Natural killer cell (primary cell): ENCODE results near the gene CLASP1. TPM values are rescaled to one million over a fixed set of nuclear protein-coding genes. Genes with fewer than 3 reads are reported as not detected.
"Not testable (repeated sequence)": the region's sequence is repeated elsewhere in the genome, so short reads cannot be mapped to it uniquely, and the experiment has no call there.

Experiments
- ATAC-seq, 3 donors: fragments of 150-1000 bp in 2 of 3; fragments of 200-7000 bp in 1 of 3; cut with Tn5 transposase; 1 replicate in 1 of 3; 2 replicates in 2 of 3; pipeline ENCODE4 v1.10.0; 2021; ENCODE audit warnings: mild to moderate bottlenecking in 2 of 3, moderate library complexity in 2 of 3
- DNase-seq, 2 donors: peaks; one replicate each; pipeline versions ENCODE4 v3.0.0 to v3.0.0-alpha.2; 2013 to 2021; ENCODE audit warnings: mixed read lengths in 1 of 2
- H3K27ac ChIP-seq: one replicate; pipeline ENCODE4 v1.5.1; 2013; ENCODE audit warnings: mild to moderate bottlenecking, low read length
- H3K27me3 ChIP-seq: one replicate; pipeline ENCODE4 v1.6.1; 2013; ENCODE audit warnings: low read length; ENCODE audit not compliant: control insufficient read depth, insufficient read depth
- H3K36me3 ChIP-seq: one replicate; pipeline ENCODE4 v1.6.1; 2013; ENCODE audit warnings: low read length; ENCODE audit not compliant: control insufficient read depth, insufficient read depth
- H3K4me1 ChIP-seq: one replicate; pipeline ENCODE4 v1.6.1; 2013; ENCODE audit warnings: low read length; ENCODE audit not compliant: control insufficient read depth, insufficient read depth
- H3K4me3 ChIP-seq: one replicate; pipeline ENCODE4 v1.5.1; 2013; ENCODE audit warnings: low read length
- H3K9me3 ChIP-seq: one replicate; pipeline ENCODE4 v1.6.1; 2013; ENCODE audit warnings: low read length; ENCODE audit not compliant: control insufficient read depth, insufficient read depth
- H3K27ac Mint-ChIP-seq, 2 donors: one replicate each; pipeline ENCODE4 v1.8.0; 2022; ENCODE audit warnings: mild to moderate bottlenecking in 2 of 2, mixed read lengths in 2 of 2, moderate library complexity in 1 of 2
- H3K27me3 Mint-ChIP-seq, 2 donors: one replicate each; pipeline ENCODE4 v1.8.0; 2022; ENCODE audit warnings: low read depth in 2 of 2, mixed read lengths in 2 of 2
- H3K36me3 Mint-ChIP-seq: one replicate; pipeline ENCODE4 v1.8.0; 2022; ENCODE audit warnings: mixed read lengths
- H3K4me1 Mint-ChIP-seq, 2 donors: one replicate each; pipeline ENCODE4 v1.8.0; 2022; ENCODE audit warnings: mixed read lengths in 2 of 2
- H3K4me3 Mint-ChIP-seq: one replicate; pipeline ENCODE4 v1.8.0; 2022; ENCODE audit warnings: mild to moderate bottlenecking, moderate library complexity, mixed read lengths
- H3K9me3 Mint-ChIP-seq, 2 donors: one replicate each; pipeline ENCODE4 v1.8.0; 2022; ENCODE audit warnings: mixed read lengths in 2 of 2
- WGBS: methylation state at CpG from one replicate; pipeline ENCODE4 v1.1.7; 2013; ENCODE audit warnings: missing lambda C conversion rate; ENCODE audit not compliant: insufficient coverage; 5-methylcytosine and 5-hydroxymethylcytosine counted together
- intact Hi-C: fragments of 100-400 bp; cut with micrococcal nuclease; formaldehyde crosslinking; loops from one replicate; pipeline ENCODE4 v1.14.2; 2022
- total RNA-seq, 4 donors: library from RNA; stranded (reverse); fragments of 120-200 nt in 1 of 4; gene quantifications; one replicate each; pipeline versions ENCODE4 v1.2.3 to v1.2.4, GENCODE V29; 2013 to 2022
- TF ChIP-seq, protein P1 (sequence below): fragments of 200-600 bp; IDR thresholded peaks from one replicate; pipeline ENCODE4 v1.8.0; 2022; ENCODE audit warnings: antibody characterized with exemption

CLASP1 gene
- total RNA-seq, 3 donors from 2014 or later (not counting 1 experiment from before 2014, with no cell fraction given), result 125 to 142 (median 127) TPM

- Histone ChIP-seq H3K4me3 (no peak overlapping the region), H3K27ac (no peak overlapping the region), H3K27me3 (no peaks in the 10 kb centered on the region), H3K4me1 (no peaks in the 10 kb centered on the region), H3K36me3 (peaks cover 88% of the 10 kb centered on the region), H3K9me3 (no peaks in the 10 kb centered on the region)
- WGBS, result 98% methylated on average over 8 of the region's 8 CpGs
- DNase-seq, result no peak
- intact Hi-C loops, result no loop called here
- no peaks in the 10 kb centered on the region for H3K9me3 Mint-ChIP-seq
- no peaks in the 10 kb centered on the region for H3K4me1 Mint-ChIP-seq
- no peak overlapping the region for H3K4me3 Mint-ChIP-seq
- H3K27ac Mint-ChIP-seq, result no peak overlapping the region
- H3K27me3 Mint-ChIP-seq, result no peaks in the 10 kb centered on the region
- peaks cover 52% of the 10 kb centered on the region for H3K36me3 Mint-ChIP-seq
- TF ChIP-seq, protein P1, sequence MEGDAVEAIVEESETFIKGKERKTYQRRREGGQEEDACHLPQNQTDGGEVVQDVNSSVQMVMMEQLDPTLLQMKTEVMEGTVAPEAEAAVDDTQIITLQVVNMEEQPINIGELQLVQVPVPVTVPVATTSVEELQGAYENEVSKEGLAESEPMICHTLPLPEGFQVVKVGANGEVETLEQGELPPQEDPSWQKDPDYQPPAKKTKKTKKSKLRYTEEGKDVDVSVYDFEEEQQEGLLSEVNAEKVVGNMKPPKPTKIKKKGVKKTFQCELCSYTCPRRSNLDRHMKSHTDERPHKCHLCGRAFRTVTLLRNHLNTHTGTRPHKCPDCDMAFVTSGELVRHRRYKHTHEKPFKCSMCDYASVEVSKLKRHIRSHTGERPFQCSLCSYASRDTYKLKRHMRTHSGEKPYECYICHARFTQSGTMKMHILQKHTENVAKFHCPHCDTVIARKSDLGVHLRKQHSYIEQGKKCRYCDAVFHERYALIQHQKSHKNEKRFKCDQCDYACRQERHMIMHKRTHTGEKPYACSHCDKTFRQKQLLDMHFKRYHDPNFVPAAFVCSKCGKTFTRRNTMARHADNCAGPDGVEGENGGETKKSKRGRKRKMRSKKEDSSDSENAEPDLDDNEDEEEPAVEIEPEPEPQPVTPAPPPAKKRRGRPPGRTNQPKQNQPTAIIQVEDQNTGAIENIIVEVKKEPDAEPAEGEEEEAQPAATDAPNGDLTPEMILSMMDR, result no peak
- ATAC-seq, result no peak
These were observed 202.5 kb downstream of the CLASP1 start for GRCh38 chr2:121446647-121447241.

DNA sequence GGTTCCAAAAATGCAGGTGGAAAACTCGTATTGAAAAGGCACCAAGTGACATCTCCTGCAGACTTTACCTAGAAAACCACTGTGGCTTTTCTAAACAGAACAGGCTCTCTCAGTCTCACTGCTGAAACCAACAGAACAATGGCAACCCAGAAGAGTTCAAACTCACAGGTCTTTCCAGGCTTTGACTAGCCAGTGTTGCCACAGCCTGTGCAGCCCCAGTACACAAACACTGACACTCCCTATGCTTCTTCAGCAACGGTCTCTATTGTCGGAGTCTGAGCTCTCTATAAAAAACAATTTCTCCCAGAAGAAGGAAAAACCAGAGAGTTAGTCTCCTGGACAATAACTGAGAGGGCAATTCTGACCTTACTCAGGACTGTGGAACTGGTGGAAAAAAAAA is 206.4 kb downstream of the CLASP1 start:
- TF ChIP-seq, protein P1, result no peak
- DNase-seq (no peak), ATAC-seq (no peak)
- 90% methylated on average over 3 of the region's 3 CpGs for WGBS
- Histone ChIP-seq H3K9me3 (no peaks in the 10 kb centered on the region), H3K27me3 (no peaks in the 10 kb centered on the region), H3K4me3 (no peak overlapping the region), H3K27ac (no peak overlapping the region), H3K36me3 (peaks cover 73% of the 10 kb centered on the region), H3K4me1 (no peaks in the 10 kb centered on the region)
- no peaks in the 10 kb centered on the region for H3K9me3 Mint-ChIP-seq
- H3K4me3 Mint-ChIP-seq, result no peak overlapping the region
- no peaks in the 10 kb centered on the region for H3K27me3 Mint-ChIP-seq
- H3K4me1 Mint-ChIP-seq, result no peaks in the 10 kb centered on the region
- peaks cover 36% of the 10 kb centered on the region for H3K36me3 Mint-ChIP-seq
- intact Hi-C loops, result no loop called here
- peak overlapping the region in 1 of 2 donors; percentile 25 for H3K27ac Mint-ChIP-seq

DNA sequence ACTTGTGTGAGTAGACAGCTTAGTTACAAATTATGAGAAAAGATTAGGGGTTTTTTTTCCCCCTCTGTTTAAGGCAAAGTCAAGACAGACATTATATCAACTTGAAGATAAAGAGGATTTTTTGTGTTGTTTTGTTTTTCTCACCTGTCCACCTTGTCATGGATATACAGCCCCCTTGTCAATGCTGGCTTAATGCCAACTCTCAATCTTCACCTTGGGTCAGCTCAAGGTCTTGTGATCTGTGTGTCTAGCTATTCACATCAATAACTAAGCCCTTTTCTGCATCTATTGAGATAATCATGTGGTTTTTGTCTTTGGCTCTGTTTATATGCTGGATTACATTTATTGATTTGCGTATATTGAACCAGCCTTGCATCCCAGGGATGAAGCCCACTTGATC is 211.0 kb downstream of the CLASP1 start:
- H3K27me3 ChIP-seq, H3K27ac ChIP-seq, H3K9me3 ChIP-seq, H3K4me3 ChIP-seq, H3K4me1 Mint-ChIP-seq, H3K36me3 Mint-ChIP-seq, intact Hi-C loops, H3K4me3 Mint-ChIP-seq, H3K27me3 Mint-ChIP-seq, DNase-seq, ATAC-seq, H3K9me3 Mint-ChIP-seq, H3K4me1 ChIP-seq: not testable (repeated sequence)
- H3K27ac Mint-ChIP-seq, result peak overlapping the region in 1 of 2 donors; percentile 29
- WGBS, result no CpG with 5 or more reads among the region's 1 CpG
- H3K36me3 ChIP-seq, result peaks cover 27% of the 10 kb centered on the region

GRCh38 chr2:121436918-121437317 is 212.3 kb downstream of the CLASP1 start:
- H3K27me3 Mint-ChIP-seq, result no peaks in the 10 kb centered on the region
- no peaks in the 10 kb centered on the region for H3K9me3 ChIP-seq
- H3K4me3 Mint-ChIP-seq, result no peak overlapping the region
- WGBS, result 100% methylated on average over 3 of the region's 3 CpGs
- H3K27ac Mint-ChIP-seq, result no peak overlapping the region
- TF ChIP-seq, protein P1, result no peak
- no peak overlapping the region for H3K27ac ChIP-seq
- H3K9me3 Mint-ChIP-seq, result no peaks in the 10 kb centered on the region
- H3K4me3 ChIP-seq, result no peak overlapping the region
- H3K4me1 Mint-ChIP-seq, result no peaks in the 10 kb centered on the region
- H3K36me3 Mint-ChIP-seq, result peaks cover 6% of the 10 kb centered on the region
- peaks cover 20% of the 10 kb centered on the region for H3K36me3 ChIP-seq
- no peak for DNase-seq
- ATAC-seq, result no peak
- H3K4me1 ChIP-seq, result no peaks in the 10 kb centered on the region
- intact Hi-C loops, result no loop called here
- H3K27me3 ChIP-seq, result no peaks in the 10 kb centered on the region
